HEK293 (cell line): Measurements from ENCODE around the gene BTBD9.

Experiments
- CTCF ChIA-PET: fragments of 350-600 bp; formaldehyde crosslinking; extraction: SDS; loops from one replicate; lab custom pipeline; 2021; ENCODE audit warnings: antibody characterized with exemption; lab: Yijun Ruan, JAX
- POLR2A ChIA-PET: fragments of 300-600 bp; formaldehyde crosslinking; extraction: SDS; loops from one replicate; lab custom pipeline; 2020; ENCODE audit warnings: antibody characterized with exemption, inconsistent platforms; lab: Yijun Ruan, JAX
- H3K27ac ChIP-seq: fragments of 200-500 bp; sonication (Bioruptor generic); 2 replicates; pipeline ENCODE4 v1.5.1; 2014; ENCODE audit warnings: low read depth, low read length, control low read depth, inconsistent platforms; ENCODE audit errors: extremely low read depth
- H3K36me3 ChIP-seq, 2 experiments: fragments of 200-500 bp in 1 of 2; sonication (Bioruptor generic) in 1 of 2; 1 replicate in 1 of 2; 2 replicates in 1 of 2; pipeline ENCODE4 v1.5.1; 2014 to 2017; ENCODE audit warnings: inconsistent platforms in 2 of 2, low read length in 2 of 2; ENCODE audit not compliant: control insufficient read depth in 2 of 2, insufficient read depth in 1 of 2
- H3K4me1 ChIP-seq: fragments of 200-500 bp; sonication (Bioruptor generic); 2 replicates; pipeline ENCODE4 v1.5.1; 2014; ENCODE audit warnings: mild to moderate bottlenecking, low read length, inconsistent platforms; ENCODE audit not compliant: control insufficient read depth, insufficient read depth
- H3K4me3 ChIP-seq: 2 replicates; pipeline ENCODE4 v1.5.1; 2011; ENCODE audit warnings: low read depth, mild to moderate bottlenecking, control low read depth, low read length, moderate library complexity
- H3K9me3 ChIP-seq: fragments of 200-500 bp; sonication (Bioruptor generic); 2 replicates; pipeline ENCODE4 v1.5.1; 2014; ENCODE audit warnings: low read depth, low read length, inconsistent platforms; ENCODE audit not compliant: control insufficient read depth, insufficient read depth
- HOXA7 ChIP-seq: sonication (generic); formaldehyde crosslinking; IDR thresholded peaks from 2 replicates; pipeline ENCODE4 v1.8.1; 2022; ENCODE audit warnings: missing genetic modification reagents, borderline replicate concordance
- KLF8 ChIP-seq: fragments of 450-650 bp; formaldehyde crosslinking; IDR thresholded peaks from 2 replicates; pipeline ENCODE4 v1.5.1; 2016; ENCODE audit warnings: missing biosample characterization, missing genetic modification characterization
- ZBTB8A ChIP-seq: fragments of 450-650 bp; formaldehyde crosslinking; IDR thresholded peaks from 2 replicates; pipeline ENCODE4 v1.5.1; 2016; ENCODE audit warnings: missing biosample characterization, missing genetic modification characterization
- ZFP69B ChIP-seq: fragments of 450-650 bp; formaldehyde crosslinking; IDR thresholded peaks from 2 replicates; pipeline ENCODE4 v1.5.1; 2016; ENCODE audit warnings: missing biosample characterization, missing genetic modification characterization
- ZNF23 ChIP-seq: fragments of 450-650 bp; formaldehyde crosslinking; IDR thresholded peaks from 2 replicates; pipeline ENCODE4 v1.5.1; 2016; ENCODE audit warnings: missing biosample characterization, missing genetic modification characterization, borderline replicate concordance
- ZNF404 ChIP-seq: fragments of 450-650 bp; formaldehyde crosslinking; IDR thresholded peaks from 2 replicates; pipeline ENCODE4 v1.5.1; 2017; ENCODE audit warnings: missing biosample characterization, missing genetic modification characterization
- ZNF426 ChIP-seq: fragments of 450-650 bp; formaldehyde crosslinking; IDR thresholded peaks from 2 replicates; pipeline ENCODE4 v1.5.1; 2017; ENCODE audit warnings: missing biosample characterization, missing genetic modification characterization, mild to moderate bottlenecking, inconsistent platforms, moderate library complexity
- ZNF48 ChIP-seq: fragments of 450-650 bp; formaldehyde crosslinking; IDR thresholded peaks from 2 replicates; pipeline ENCODE4 v1.5.1; 2016; ENCODE audit warnings: missing biosample characterization, missing genetic modification characterization
- ZNF510 ChIP-seq: fragments of 450-650 bp; formaldehyde crosslinking; IDR thresholded peaks from 2 replicates; pipeline ENCODE4 v1.5.1; 2018; ENCODE audit warnings: mild to moderate bottlenecking, missing genetic modification characterization, missing biosample characterization; ENCODE audit not compliant: insufficient replicate concordance
- ZNF571 ChIP-seq: fragments of 450-650 bp; formaldehyde crosslinking; IDR thresholded peaks from 2 replicates; pipeline ENCODE4 v1.5.0; 2017; ENCODE audit warnings: missing biosample characterization, missing genetic modification characterization
- ZNF626 ChIP-seq: fragments of 450-650 bp; sonication (Bioruptor Pico); formaldehyde crosslinking; IDR thresholded peaks from 2 replicates; pipeline ENCODE4 v1.5.1; 2018; ENCODE audit warnings: missing biosample characterization, missing genetic modification characterization, inconsistent platforms
- ZNF701 ChIP-seq: fragments of 450-650 bp; formaldehyde crosslinking; IDR thresholded peaks from 2 replicates; pipeline ENCODE4 v1.5.1; 2016; ENCODE audit warnings: missing biosample characterization, missing genetic modification characterization
- ZNF747 ChIP-seq: fragments of 450-650 bp; formaldehyde crosslinking; IDR thresholded peaks from 2 replicates; pipeline ENCODE4 v1.5.1; 2016; ENCODE audit warnings: missing biosample characterization, missing genetic modification characterization
- ZNF837 ChIP-seq: fragments of 450-650 bp; formaldehyde crosslinking; IDR thresholded peaks from 2 replicates; pipeline ENCODE4 v1.5.1; 2016; ENCODE audit warnings: missing biosample characterization, missing genetic modification characterization
- ZSCAN5A ChIP-seq: fragments of 450-650 bp; formaldehyde crosslinking; IDR thresholded peaks from 2 replicates; pipeline ENCODE4 v1.5.1; 2016; ENCODE audit warnings: missing biosample characterization, missing genetic modification characterization
- TF ChIP-seq, protein P1 (sequence below): fragments of 450-650 bp; formaldehyde crosslinking; IDR thresholded peaks from 2 replicates; pipeline ENCODE4 v1.5.1; 2016; ENCODE audit warnings: missing biosample characterization, missing genetic modification characterization
- TF ChIP-seq, protein P2 (sequence below): fragments of 450-650 bp; formaldehyde crosslinking; IDR thresholded peaks from 2 replicates; pipeline ENCODE4 v1.5.1; 2016; ENCODE audit warnings: missing biosample characterization, missing genetic modification characterization
- TF ChIP-seq, protein P3 (sequence below): fragments of 450-650 bp; formaldehyde crosslinking; IDR thresholded peaks from 2 replicates; pipeline ENCODE4 v1.5.1; 2016; ENCODE audit warnings: missing biosample characterization, missing genetic modification characterization
- TF ChIP-seq, protein P4 (sequence below): fragments of 450-650 bp; formaldehyde crosslinking; IDR thresholded peaks from 2 replicates; pipeline ENCODE4 v1.5.1; 2016; ENCODE audit warnings: missing biosample characterization, missing genetic modification characterization

BTBD9 gene

DNA sequence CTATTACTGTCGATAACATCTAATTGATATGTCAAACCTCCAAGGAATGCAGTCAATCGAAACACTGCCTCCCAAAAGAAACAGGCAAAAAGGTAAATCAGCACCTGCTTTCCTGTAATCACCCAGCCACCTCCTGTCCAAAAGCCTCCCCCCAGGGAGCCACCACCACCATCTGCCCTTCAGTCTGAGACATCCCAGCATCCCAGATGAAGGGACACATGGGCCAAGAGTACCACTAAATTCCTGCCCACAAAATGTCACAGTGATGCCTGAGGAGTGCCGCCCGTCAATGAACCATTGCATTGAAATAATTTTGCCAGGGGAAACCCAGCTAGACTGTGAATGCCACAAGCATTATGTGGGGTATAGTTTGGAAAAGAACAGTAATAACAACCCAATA lies 418.5 kb downstream of the BTBD9 start:
- CTCF ChIA-PET, result no interaction called here
- POLR2A ChIA-PET, result no interaction called here

More for the DNA sequence above, 418.5 kb downstream of the BTBD9 start:
- no peak for TF ChIP-seq ZNF426 (tag by site-specific recombination)
- TF ChIP-seq, protein P1, sequence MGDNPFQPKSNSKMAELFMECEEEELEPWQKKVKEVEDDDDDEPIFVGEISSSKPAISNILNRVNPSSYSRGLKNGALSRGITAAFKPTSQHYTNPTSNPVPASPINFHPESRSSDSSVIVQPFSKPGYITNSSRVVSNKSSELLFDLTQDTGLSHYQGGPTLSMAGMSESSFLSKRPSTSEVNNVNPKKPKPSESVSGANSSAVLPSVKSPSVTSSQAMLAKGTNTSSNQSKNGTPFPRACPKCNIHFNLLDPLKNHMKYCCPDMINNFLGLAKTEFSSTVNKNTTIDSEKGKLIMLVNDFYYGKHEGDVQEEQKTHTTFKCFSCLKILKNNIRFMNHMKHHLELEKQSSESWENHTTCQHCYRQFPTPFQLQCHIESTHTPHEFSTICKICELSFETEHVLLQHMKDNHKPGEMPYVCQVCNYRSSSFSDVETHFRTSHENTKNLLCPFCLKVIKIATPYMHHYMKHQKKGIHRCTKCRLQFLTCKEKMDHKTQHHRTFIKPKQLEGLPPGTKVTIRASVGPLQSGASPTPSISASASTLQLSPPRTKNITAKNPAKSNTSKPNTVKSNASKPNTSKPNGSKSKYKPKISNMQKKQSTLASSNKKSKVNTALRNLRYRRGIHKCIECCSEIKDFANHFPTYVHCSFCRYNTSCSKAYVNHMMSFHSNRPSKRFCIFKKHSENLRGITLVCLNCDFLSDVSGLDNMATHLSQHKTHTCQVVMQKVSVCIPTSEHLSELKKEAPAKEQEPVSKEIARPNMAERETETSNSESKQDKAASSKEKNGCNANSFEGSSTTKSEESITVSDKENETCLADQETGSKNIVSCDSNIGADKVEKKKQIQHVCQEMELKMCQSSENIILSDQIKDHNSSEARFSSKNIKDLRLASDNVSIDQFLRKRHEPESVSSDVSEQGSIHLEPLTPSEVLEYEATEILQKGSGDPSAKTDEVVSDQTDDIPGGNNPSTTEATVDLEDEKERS (tag by site-specific recombination), result no peak
- no peak for TF ChIP-seq ZFP69B (tag by site-specific recombination)
- no peak for TF ChIP-seq KLF8 (tag by site-specific recombination)
- TF ChIP-seq ZNF510 (tag by site-specific recombination), result no peak
- TF ChIP-seq, protein P2, sequence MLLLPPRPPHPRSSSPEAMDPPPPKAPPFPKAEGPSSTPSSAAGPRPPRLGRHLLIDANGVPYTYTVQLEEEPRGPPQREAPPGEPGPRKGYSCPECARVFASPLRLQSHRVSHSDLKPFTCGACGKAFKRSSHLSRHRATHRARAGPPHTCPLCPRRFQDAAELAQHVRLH (tag by site-specific recombination), result no peak
- no peak for TF ChIP-seq ZNF701 (tag by site-specific recombination)
- TF ChIP-seq ZNF571, result no peak
- TF ChIP-seq, protein P3, sequence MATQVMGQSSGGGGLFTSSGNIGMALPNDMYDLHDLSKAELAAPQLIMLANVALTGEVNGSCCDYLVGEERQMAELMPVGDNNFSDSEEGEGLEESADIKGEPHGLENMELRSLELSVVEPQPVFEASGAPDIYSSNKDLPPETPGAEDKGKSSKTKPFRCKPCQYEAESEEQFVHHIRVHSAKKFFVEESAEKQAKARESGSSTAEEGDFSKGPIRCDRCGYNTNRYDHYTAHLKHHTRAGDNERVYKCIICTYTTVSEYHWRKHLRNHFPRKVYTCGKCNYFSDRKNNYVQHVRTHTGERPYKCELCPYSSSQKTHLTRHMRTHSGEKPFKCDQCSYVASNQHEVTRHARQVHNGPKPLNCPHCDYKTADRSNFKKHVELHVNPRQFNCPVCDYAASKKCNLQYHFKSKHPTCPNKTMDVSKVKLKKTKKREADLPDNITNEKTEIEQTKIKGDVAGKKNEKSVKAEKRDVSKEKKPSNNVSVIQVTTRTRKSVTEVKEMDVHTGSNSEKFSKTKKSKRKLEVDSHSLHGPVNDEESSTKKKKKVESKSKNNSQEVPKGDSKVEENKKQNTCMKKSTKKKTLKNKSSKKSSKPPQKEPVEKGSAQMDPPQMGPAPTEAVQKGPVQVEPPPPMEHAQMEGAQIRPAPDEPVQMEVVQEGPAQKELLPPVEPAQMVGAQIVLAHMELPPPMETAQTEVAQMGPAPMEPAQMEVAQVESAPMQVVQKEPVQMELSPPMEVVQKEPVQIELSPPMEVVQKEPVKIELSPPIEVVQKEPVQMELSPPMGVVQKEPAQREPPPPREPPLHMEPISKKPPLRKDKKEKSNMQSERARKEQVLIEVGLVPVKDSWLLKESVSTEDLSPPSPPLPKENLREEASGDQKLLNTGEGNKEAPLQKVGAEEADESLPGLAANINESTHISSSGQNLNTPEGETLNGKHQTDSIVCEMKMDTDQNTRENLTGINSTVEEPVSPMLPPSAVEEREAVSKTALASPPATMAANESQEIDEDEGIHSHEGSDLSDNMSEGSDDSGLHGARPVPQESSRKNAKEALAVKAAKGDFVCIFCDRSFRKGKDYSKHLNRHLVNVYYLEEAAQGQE, result no peak
- no peak for TF ChIP-seq ZNF404 (tag by site-specific recombination)
- TF ChIP-seq ZNF23 (tag by site-specific recombination), result no peak
- TF ChIP-seq ZNF48 (tag by site-specific recombination), result no peak
- TF ChIP-seq ZNF626, result no peak
- TF ChIP-seq ZNF837 (tag by site-specific recombination), result no peak
- TF ChIP-seq, protein P4, sequence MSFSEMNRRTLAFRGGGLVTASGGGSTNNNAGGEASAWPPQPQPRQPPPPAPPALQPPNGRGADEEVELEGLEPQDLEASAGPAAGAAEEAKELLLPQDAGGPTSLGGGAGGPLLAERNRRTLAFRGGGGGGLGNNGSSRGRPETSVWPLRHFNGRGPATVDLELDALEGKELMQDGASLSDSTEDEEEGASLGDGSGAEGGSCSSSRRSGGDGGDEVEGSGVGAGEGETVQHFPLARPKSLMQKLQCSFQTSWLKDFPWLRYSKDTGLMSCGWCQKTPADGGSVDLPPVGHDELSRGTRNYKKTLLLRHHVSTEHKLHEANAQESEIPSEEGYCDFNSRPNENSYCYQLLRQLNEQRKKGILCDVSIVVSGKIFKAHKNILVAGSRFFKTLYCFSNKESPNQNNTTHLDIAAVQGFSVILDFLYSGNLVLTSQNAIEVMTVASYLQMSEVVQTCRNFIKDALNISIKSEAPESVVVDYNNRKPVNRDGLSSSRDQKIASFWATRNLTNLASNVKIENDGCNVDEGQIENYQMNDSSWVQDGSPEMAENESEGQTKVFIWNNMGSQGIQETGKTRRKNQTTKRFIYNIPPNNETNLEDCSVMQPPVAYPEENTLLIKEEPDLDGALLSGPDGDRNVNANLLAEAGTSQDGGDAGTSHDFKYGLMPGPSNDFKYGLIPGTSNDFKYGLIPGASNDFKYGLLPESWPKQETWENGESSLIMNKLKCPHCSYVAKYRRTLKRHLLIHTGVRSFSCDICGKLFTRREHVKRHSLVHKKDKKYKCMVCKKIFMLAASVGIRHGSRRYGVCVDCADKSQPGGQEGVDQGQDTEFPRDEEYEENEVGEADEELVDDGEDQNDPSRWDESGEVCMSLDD (tag by site-specific recombination), result no peak
- no peak for TF ChIP-seq ZNF747 (tag by site-specific recombination)
- no peak for TF ChIP-seq ZBTB8A (tag by site-specific recombination)
- TF ChIP-seq HOXA7, result no peak
- no peak for TF ChIP-seq ZSCAN5A
- Histone ChIP-seq H3K27ac (no peak overlapping the region), H3K4me3 (no peak overlapping the region), H3K9me3 (no peaks in the 10 kb centered on the region), H3K36me3 (no peaks in the 10 kb centered on the region), H3K4me1 (no peaks in the 10 kb centered on the region)
